Thyroid gland (tissue), 4 donors: ENCODE data around the gene AKT2.

Experiments used
- POLR2A ChIP-seq, 2 donors: fragments of 450-650 bp; IDR thresholded peaks; one replicate each; pipeline ENCODE4 v1.6.1; 2017; ENCODE audit warnings: antibody characterized with exemption in 2 of 2, mild to moderate bottlenecking in 2 of 2, moderate library complexity in 1 of 2
- TF ChIP-seq, protein P1 (sequence below), 6 experiments: fragments of 200-600 bp in 3 of 6; fragments of 450-650 bp in 3 of 6; sonication (generic) in 3 of 6; IDR thresholded peaks; one replicate each; pipeline ENCODE4 v1.5.1; 2016 to 2019; ENCODE audit warnings: antibody characterized with exemption in 6 of 6, mild to moderate bottlenecking in 2 of 6, inconsistent platforms in 1 of 6, moderate library complexity in 1 of 6

DNA sequence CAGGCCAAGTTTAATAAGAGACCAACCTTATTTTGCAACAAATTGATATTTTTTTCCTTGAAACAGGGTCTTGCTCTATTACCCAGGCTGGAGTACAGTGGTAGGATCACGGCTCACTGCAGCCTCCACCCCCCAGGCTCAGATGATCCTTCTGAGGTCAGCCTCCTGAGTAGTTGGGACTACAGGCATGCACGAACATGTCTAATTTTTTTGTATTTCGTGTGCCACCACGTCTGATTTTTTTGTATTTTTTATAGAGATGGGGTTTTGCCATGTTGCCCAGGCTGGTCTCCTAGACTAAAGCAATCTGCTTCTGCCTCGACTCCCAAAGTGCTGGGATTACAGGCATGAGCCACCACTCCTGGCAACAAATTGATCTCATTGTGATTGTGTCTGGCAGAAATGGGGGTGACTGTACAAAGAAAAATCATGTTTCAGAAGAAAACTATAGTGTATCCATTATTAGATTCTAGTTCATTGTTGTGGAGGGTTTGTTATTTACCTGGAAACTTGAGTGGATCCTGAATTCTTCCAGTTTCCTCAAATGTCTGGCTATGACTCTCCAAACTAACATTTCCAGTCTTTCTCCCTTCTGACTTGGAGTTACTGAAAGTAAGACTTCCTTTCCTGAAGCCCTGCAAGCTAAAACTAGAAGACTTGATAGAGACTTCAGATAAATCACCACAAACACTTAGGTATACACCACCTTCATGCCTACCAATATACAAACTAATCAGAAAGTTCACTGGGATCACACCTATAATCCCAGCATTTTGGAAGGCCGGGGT is 17.3 kb upstream of the AKT2 start:
- no peak for TF ChIP-seq POLR2A (IDR thresholded peaks at IDR 0.05)
- TF ChIP-seq, protein P1, sequence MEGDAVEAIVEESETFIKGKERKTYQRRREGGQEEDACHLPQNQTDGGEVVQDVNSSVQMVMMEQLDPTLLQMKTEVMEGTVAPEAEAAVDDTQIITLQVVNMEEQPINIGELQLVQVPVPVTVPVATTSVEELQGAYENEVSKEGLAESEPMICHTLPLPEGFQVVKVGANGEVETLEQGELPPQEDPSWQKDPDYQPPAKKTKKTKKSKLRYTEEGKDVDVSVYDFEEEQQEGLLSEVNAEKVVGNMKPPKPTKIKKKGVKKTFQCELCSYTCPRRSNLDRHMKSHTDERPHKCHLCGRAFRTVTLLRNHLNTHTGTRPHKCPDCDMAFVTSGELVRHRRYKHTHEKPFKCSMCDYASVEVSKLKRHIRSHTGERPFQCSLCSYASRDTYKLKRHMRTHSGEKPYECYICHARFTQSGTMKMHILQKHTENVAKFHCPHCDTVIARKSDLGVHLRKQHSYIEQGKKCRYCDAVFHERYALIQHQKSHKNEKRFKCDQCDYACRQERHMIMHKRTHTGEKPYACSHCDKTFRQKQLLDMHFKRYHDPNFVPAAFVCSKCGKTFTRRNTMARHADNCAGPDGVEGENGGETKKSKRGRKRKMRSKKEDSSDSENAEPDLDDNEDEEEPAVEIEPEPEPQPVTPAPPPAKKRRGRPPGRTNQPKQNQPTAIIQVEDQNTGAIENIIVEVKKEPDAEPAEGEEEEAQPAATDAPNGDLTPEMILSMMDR (IDR thresholded peaks at IDR 0.05): no peak
